Astrocyte (in vitro differentiated cells and primary cell): ENCODE results near the gene COL5A1.

Experiments used
- CTCF ChIP-seq: IDR thresholded peaks from 2 replicates; pipeline ENCODE4 v1.5.1; 2011; ENCODE audit warnings: low read depth, mild to moderate bottlenecking, inconsistent platforms, low read length, moderate library complexity; ENCODE audit not compliant: insufficient read depth
- EZH2 ChIP-seq: IDR thresholded peaks from 2 replicates; pipeline ENCODE4 v1.6.1; 2012; ENCODE audit warnings: mild to moderate bottlenecking, low read length, inconsistent platforms; ENCODE audit not compliant: insufficient read depth

- no peak for TF ChIP-seq CTCF
- no peak for TF ChIP-seq EZH2
These were observed 197.2 kb downstream of the COL5A1 start for GRCh38 chr9:134838651-134839454.
